COLO668 (cell line): ENCODE results near the gene MRPL58.
"Not testable (repeated sequence)": the region's sequence is repeated elsewhere in the genome, so short reads cannot be mapped to it uniquely, and the experiment has no call there.

Experiments used
- DNase-seq: peaks from one replicate; lab custom pipeline; 2025; ENCODE audit not compliant: unreplicated experiment; lab: John Stamatoyannopoulos, UW

MRPL58 gene

DNA sequence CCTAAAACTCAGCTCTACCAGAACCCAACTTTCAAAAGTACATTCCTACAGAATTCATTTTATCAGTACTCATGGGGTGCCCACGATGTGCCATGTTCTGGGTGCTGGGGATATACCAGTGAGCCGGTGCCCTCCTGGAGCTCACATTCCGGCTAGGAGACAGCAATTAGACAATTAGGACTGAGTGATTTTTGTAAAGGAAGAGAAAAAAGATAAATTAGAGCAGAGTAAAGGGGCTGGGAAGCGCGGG lies 449 bp upstream of the MRPL58 start:
- no peak for DNase-seq

DNA sequence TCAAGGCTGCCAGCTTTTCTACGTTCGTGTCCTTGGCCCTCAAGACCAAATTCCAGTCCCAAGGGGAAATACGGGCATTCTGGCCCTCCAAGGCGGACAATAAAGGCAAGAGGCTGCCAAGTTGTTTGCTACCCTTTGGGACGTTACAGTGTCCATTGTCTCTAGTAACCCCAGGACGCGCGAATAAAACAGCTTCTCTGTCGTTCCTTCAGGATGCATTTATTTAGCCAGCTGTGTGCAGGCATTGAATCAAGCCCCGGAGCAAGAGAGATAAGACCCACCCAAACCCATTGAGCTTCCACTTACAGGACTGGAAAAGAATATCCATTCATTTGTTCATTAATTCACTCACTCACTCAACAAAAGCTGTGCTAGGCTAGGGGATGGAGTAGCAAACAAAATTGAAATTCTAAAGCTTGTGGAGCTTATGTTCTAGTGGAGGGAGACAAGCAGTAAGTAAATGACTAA lies 656 bp downstream of the MRPL58 start:
- no peak for DNase-seq

DNA sequence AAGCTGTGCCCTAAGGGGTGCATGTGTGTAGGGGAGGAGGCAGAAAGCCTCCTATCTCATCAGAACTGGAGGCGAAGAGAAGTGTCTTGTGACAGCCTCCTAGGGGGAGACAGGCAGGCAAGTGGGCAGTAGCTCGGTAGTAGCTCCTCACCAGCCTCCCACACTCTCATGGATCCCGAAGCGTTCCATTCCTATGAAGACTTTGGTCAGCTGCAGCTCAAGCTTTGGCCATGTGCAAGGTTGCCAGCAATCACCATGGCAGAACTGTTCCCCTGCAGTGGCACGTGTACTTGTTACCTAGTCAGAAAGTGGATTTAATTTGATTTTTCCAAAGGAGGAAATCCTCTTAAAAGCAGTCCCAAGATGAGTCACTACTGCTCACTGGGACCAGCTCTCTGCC lies 6.7 kb downstream of the MRPL58 start:
- no peak for DNase-seq

DNA sequence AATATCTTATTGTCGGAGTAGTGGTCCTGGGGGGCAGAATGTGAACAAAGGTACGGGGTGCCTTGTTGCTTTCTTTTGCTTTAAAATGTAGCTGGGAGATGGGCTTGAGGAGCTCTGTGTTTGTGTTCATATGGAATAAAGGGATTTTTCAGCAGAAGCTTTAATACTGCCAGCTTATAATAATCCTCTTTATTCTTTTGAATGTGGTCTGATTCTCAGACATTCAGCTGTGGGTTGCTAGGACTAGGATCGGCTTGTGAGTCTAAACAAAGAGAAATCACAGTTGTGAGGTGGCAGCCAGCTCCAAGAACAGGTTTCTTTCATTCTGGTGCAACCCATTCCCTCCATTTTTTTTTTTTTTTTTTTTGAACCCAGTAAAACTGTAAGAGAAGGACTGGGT lies 7.2 kb downstream of the MRPL58 start:
- no peak for DNase-seq

DNA sequence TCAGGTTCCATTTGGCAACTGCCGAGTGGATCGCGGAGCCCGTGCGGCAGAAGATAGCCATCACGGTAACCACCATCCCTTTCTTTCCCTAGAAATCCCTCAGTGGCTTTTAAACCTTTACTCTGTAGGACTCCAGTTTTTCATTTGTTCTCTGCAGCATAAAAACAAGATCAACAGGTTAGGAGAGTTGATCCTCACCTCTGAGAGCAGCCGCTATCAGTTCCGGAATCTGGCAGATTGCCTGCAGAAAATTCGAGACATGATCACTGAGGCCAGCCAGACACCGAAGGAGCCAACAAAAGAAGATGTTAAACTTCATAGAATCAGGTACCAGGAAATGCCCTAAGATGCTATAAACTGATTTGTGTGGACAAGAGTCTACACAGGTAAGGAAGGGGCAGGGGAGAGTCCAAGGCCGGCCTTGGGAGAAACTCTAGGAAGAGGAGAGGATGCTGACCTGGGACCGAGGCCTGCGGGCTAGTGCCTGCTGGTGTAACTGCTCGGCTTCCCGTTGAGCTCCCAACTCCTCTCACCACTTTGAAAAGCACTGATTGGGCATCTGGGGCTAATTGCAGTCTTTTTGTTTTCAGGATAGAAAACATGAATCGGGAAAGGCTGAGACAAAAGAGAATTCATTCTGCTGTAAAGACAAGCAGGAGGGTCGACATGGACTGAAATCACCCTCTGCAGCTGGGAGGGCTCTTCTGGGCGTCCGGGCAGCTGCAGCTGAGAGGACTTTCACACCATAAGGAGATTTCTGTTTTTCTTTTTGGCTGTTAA lies 8.1 kb downstream of the MRPL58 start:
- no peak for DNase-seq

DNA sequence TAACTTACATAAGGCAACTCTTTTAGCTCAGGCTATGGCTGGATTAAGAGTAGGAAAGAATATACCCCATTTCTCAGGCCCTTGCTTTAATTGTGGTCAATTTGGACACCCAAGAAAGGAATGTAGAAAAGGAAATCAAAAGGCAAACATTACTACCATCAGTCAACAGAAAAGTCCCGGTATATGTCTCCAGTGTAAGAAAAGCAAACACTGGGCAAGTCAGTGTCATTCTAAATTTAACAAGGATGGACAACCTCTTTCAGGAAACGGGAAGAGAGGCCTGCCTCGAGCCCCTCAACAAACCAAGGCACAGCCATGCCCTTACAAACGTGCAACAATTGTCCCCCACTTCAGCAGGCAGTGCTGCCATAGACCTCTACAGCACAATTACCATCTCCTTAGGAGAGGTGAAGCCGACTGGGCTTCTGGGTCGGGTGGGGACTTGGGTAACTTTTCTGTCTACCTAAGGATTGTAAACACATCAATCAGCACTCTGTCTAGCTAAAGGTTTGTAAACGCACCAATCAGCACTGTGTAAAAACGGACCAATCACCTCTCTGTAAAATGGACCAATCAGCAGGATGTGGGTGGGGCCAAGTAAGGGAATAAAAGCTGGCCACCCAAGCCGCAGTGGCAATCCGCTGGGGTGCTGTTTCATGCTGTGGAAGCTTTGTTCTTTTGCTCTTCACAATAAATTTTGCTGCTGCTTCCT lies 12.4 kb downstream of the MRPL58 start:
- no peak for DNase-seq

DNA sequence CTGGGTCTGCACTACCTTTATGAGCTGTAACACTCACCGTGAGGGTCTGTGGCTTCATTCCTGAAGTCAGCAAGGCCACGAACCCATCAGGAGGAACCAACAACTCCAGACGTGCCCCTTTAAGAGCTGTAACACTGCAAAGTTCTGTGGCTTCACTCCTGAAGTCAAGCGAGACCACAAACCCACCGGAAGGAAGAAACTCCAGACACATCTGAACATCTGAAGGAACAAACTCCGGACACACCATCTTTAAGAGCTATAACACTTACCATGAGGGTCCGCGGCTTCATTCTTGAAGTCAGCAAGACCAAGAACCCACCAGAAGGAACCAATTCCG lies 12.9 kb downstream of the MRPL58 start:
- DNase-seq: not testable (repeated sequence)

DNA sequence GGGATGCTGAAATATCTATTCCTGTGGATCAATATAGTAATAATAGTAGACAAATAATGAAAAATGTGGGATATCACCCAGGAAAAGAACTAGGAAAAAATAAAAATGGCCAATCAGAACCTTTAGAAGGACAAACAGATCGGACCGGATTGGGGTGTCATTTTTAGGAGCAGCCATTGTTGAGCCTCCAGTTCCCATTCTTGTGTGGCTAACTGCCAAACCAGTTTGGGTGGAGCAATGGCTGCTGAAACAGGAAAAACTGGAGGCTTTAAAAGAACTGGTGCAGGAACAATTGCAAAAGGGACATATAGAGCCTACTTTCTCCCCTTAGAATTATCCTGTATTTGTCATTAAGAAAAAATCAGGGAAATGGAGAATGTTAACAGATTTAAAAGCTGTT lies 14.2 kb downstream of the MRPL58 start:
- DNase-seq: not testable (repeated sequence)

DNA sequence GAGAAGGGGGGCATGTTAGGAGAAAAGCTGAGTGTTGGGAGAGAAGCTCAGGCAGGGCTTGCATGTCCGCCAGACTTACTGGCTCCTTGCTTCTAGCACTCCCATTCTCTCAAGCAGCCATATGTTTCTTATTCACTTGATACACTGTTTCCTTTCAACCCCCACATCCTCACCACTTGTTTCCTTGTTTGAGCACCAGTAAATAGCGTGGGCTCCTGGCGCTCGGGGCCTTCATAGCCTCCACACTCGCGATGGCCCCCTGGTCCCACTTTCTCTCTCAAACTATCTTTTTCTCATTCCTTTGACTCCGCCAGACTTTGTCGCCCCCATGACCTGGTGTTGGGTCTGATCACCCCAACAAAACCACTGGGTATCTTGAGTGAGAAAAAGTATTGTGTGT lies 17.7 kb downstream of the MRPL58 start:
- DNase-seq: no peak

DNA sequence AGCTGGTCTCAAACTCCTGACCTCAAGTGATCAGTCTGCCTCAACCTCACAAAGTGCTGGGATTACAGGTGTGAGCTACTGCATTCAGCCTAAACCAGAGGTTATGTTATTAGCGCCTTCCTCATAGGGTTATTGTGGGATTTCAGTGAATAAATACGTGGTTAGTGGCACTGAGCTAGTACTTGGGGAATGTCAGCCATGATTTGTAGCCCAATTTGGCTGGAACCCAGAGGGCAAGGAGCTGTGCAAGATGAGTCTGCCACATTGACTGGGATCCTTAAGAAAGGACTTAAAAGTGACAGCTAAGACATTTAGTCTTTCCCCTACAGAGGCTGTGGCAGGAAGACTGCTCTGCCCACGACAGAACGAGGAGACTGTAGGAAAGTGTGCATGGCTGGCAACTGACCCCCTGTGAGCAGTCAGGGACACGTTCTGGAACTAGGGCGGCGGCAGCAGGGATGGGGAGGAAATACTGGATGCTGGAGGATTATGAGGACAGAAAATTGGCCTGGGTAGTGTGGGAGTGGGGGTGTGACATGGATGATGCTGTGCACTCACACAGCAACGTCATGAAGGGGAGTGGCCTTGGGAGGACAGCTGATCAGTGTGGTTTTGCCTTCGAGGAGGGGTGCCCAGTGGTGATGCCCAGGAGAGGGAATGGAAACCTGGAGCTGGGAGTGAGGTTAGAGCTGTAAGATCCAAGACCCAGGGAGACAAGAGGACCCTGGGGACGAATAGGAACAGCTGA lies 19.7 kb downstream of the MRPL58 start:
- DNase-seq: peak; percentile 62

DNA sequence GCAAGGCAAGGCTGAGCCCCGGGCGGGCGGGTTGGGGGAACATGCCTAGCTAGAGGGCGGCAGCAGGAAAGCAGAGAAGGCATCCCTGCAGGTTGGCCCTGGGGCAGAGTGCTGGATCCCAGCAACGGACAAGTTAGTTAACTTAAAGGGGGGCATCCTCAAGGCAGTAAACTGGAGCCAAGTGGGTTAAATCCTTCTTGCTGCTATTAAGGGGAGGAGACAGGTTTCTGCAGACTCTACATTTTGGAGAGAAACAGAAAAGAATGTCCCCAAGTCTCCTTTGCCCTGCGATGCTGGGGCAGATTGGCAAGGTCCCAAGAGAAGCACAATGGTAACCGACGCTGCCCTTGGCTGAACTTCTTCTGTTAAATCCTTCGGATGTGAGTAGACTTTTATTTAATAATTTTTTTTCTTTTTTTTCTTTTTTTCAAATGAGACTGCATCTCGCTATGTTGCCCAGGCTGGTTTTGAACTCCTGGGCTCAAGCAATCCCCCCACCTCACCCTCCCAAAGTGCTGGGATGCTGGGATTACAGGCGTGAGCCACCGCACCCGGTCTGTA lies 20.3 kb downstream of the MRPL58 start:
- DNase-seq: no peak

DNA sequence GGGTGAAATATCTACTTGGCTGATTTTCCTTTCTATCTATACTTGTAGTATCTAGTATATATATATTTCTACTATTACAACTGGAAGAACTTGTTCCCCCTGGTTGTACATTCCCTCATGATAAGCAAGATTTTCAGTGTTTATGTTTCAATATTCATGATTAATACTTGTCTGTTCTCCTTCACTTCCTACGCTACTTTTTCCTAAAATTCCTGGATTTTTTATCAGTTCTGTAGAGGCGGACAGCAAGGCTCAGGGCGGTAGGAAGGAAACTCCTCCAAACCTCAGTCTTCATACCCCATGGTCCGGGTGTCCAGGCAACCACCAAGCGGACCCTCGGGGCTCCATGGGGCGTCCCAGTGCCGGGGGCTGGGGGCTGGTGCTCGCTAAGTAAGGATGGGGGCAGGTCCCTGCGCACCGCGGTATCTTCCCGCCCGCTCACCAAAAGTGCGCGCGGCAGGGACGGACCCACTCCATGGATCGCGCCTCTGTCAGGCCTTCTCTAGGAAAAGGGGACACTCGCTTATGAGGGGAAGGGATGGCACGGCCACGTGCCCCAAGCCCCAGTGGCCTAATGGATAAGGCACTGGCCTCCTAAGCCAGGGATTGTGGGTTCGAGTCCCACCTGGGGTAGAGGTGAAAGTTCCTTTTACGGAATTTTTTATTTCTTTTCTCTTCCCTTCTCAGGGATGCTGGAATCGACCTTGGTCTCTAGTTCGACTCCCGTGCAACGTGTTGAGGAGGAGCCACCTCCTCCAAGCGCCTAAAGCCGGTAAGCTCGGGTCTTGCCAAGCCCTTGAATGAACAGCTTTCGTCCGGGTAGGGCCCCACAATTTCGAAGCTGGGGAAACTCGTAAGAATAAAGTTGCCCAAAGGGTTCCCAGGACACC lies 21.1 kb downstream of the MRPL58 start:
- DNase-seq: peak; percentile 88

DNA sequence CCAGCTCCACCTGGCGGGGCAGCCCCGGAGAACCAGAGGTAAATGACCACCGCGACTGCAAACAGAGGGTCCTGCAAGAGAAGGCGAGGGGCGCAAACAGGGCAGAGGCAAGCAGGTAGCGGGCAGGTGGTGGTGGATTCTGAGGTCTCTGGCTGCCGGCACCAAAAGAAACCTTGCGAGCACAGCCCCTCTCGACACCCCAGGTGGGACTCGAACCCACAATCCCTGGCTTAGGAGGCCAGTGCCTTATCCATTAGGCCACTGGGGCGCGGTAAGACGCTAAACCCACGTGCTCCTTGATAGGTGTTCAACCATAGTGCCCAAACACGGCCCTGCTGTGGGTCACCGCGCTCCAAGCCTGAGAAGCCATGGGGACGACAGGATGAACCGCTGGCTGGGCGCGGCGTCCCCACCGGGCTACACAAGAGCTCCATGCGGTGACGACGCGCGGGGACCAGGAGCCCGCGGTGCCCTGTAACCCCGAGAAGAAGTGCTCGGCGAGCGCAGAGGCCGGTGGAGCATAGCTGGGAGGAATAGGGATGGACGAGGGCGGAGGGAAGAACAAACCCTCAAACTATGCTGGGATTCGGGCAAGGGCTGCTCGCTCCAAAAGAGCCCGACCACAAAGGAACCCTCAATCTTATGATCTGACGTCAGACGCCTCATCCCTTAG lies 21.9 kb downstream of the MRPL58 start:
- DNase-seq: peak; percentile 83

DNA sequence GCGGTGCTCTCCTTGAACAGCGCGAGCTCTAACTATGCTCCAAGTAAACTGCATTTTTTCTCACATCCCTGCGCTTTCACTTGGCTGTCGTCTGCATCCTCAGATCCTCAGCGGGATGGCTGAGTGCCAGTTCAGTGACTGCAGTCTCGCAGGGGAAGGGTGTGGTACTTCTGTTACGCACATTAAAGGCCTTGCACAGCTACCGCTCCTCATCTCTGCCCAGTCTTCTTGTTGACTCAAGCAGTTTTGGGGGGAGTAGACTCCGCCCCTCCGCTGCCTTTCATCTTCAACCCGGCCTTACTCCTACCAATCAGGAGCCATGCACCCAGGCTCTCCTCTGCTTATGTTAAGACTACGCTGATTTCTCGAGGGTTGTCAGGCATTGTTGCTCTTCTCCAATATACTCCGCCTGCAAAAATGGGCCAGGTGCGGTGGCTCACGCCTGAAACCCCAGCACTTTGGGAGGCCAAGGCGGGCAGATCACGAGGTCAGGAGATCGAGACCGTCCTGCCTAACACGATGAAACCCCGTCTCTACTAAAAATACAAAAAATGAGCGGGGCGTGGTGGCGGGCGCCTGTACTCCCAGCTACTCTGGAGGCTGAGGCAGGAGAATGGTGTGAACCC lies 24.3 kb downstream of the MRPL58 start:
- peak; percentile 3 for DNase-seq

DNA sequence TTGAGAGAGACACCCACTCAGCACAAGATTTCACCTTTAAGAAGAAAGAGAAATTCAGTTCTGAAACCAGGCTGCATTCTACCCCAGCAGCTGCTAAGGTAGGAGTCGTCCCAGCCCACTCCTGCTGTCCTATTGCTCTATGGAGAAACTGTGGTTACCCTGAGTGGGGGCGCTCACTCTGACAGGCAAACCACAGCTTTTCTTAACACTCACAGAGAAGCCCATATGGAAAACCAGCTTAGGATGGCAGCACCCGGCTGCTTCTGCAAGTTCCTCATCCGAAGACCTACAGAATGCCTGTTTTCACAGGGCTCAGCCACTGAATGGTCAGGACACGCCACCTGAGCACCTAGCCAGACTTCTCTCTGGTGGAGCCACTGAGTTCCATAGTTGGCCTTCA lies 26.8 kb downstream of the MRPL58 start:
- DNase-seq: no peak

DNA sequence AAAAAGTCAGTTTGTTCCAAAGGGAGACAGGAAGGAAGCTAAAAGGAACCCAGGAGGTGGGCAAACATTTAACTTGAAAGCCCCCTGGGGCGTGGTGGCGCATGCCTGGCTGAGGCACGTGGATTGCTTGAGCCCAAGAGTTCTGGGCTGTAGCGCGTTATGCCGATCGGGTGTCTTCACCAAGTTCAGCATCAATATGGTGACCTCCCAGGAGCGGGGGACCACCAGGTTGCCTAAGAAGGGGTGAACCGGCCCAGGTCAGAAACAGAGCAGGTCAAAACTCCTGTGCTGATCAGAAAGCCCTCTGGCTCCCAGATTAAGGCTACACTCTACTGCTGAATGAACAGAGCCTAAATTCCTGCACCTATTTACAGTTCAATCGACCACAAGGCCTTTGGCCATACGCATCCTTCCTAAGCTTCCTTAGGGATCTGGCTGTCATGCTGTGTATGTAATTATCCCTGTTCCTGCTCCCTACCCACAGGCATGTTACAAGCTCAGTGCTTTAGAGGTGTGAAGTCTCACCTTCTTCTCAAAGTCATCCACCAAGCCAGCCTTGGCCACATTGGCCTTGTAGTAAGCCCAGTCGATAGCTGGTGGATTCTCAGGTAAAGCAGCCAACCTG lies 29.3 kb downstream of the MRPL58 start:
- no peak for DNase-seq

DNA sequence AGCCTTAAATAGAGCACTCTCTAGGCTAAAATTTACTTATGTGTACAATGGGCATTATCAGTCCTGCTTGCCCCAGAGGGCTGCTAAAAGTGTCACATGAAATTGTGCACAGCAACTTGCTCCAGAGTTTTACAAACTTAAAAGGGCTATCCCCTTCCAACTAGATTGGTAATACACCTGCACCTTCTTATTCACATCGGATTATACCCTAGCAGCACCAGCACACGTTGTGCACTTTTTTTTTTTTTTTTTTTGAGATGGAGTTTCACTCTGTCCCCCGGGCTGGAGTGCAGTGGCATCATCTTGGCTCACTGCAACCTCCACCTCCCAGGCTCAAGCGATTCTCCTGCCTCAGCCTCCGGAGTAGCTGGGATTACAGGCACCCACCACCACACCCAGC lies 31.3 kb downstream of the MRPL58 start:
- not testable (repeated sequence) for DNase-seq

DNA sequence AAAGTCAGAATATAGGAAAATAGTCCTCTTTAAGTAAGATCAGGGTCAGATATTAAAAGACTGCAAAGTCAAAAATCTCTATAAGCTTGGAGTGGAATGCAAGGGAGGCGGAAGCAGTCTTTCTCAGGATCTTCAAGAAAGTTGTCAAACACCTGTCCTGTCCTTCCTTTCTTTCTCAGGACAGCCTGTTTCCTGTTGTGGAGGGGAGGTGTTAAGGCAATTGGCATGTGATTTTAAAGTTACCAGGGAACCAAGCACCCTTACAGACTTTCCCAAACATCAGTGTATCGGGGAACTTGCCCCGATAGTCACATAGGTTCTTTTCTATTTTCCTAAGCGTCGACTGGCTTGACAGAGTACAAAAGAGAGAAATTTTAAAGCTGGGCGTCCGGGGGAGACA lies 32.2 kb downstream of the MRPL58 start:
- no peak for DNase-seq

DNA sequence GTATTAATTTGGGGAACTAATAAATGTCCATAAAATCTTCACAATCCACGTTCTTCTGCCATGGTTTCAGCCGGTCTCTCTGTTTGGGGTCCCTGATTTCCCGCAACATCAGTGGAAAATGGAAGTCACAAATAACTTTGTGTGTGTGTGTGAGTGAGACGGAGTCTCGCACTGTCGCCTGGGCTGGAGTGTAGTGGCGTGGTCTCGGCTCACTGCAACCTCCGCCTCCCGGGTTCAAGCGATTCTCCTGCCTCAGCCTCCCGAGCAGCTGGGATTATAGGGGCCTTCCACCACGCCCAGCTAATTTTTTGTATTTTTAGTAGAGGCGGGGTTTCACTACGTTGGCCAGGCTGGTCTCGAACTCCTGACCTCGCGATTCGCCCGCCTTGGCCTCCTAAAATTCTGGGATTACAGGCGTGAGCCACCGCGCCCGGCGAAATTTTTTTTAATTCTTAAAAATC lies 33.5 kb downstream of the MRPL58 start:
- DNase-seq: not testable (repeated sequence)
